H1 (cell line): Measurements from ENCODE around the gene PRADC1. TPM values are rescaled to one million over a fixed set of nuclear protein-coding genes. Genes with fewer than 3 reads are reported as not detected.

Experiments used
- ASH2L ChIP-seq: fragments of 200-600, 300-600 bp; sonication (generic); IDR thresholded peaks from one replicate; pipeline ENCODE4 v1.7.1; 2017; ENCODE audit warnings: low read length
- NANOG ChIP-seq: IDR thresholded peaks from 2 replicates; pipeline ENCODE4 v1.6.1; 2011; ENCODE audit warnings: low read length, low read depth, mild to moderate bottlenecking, inconsistent platforms; ENCODE audit not compliant: insufficient read depth, poor library complexity, severe bottlenecking
- POLR2AphosphoS5 ChIP-seq: IDR thresholded peaks from 2 replicates; pipeline ENCODE4 v1.6.1; 2011; ENCODE audit warnings: low read depth, low read length
- RBBP5 ChIP-seq: IDR thresholded peaks from 2 replicates; pipeline ENCODE4 v1.7.1; 2012; ENCODE audit warnings: low read depth, mild to moderate bottlenecking, inconsistent platforms, low read length, moderate library complexity, borderline replicate concordance
- SRF ChIP-seq: IDR thresholded peaks from 2 replicates; pipeline ENCODE4 v1.6.1; 2011; ENCODE audit warnings: mild to moderate bottlenecking, low read depth, low read length, moderate library complexity
- polyA plus RNA-seq, 7 experiments: library from polyadenylated mRNA; depleted of rRNA in 3 of 7; stranded (reverse) in 5 of 7; unstranded in 2 of 7; fragments of >200 nt in 5 of 7; fragments of 200-250 nt in 2 of 7; gene quantifications; 1 replicate in 5 of 7; 2 replicates in 1 of 7; 4 replicates in 1 of 7; pipeline versions ENCODE4 v1.2.1 to v1.2.3, GENCODE V29; 2011 to 2013; ENCODE audit warnings: missing spikeins in 2 of 7, mixed read lengths in 2 of 7
- total RNA-seq: library from RNA; stranded (reverse); fragmentation: NEBNext Ultra II Directional; extraction: Animal tissue kit (Norgen Biotek cat#: 25700); gene quantifications from 2 replicates; pipeline ENCODE4 v1.2.1, GENCODE V29; 2021

Gene PRADC1
- total and polyA plus RNA-seq, 2 of the 8 experiments (the other 6 are each of a cell fraction or from before 2014, with no cell fraction given), result 8.9 to 13.1 TPM

- TF ChIP-seq SRF (no peak), RBBP5 (no peak), POLR2AphosphoS5 (no peak; the same call in 1 of the 2 replicates), ASH2L (no peak), NANOG (no peak)
- TF ChIP-seq, all 59 proteins: peak for 0
Measured at GRCh38 chr2:73254343-73255006, 21.4 kb upstream of the PRADC1 start (continued).
